ENCODE measurements around the gene ARHGEF37. TPM values are rescaled to one million over a fixed set of nuclear protein-coding genes. Genes with fewer than 3 reads are reported as not detected.

The ARHGEF37 gene
- total RNA-seq, 3 donors from 2014 or later = 13.4 to 35.0 (median 24.6) TPM

GRCh38 chr5:149608936-149609545 lies 27.7 kb downstream of the ARHGEF37 start:
- DNase-seq (no peak), ATAC-seq (no peak)
- no peaks in the 10 kb centered on the region for H3K36me3 ChIP-seq (ENCODE audit: low read depth)
- H3K4me3 ChIP-seq = no peak overlapping the region
- H3K9me3 ChIP-seq = no peaks in the 10 kb centered on the region
- intact Hi-C loops (cut with DNase I, micrococcal nuclease) = no loop called here
- TF ChIP-seq, protein P1, sequence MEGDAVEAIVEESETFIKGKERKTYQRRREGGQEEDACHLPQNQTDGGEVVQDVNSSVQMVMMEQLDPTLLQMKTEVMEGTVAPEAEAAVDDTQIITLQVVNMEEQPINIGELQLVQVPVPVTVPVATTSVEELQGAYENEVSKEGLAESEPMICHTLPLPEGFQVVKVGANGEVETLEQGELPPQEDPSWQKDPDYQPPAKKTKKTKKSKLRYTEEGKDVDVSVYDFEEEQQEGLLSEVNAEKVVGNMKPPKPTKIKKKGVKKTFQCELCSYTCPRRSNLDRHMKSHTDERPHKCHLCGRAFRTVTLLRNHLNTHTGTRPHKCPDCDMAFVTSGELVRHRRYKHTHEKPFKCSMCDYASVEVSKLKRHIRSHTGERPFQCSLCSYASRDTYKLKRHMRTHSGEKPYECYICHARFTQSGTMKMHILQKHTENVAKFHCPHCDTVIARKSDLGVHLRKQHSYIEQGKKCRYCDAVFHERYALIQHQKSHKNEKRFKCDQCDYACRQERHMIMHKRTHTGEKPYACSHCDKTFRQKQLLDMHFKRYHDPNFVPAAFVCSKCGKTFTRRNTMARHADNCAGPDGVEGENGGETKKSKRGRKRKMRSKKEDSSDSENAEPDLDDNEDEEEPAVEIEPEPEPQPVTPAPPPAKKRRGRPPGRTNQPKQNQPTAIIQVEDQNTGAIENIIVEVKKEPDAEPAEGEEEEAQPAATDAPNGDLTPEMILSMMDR (IDR thresholded peaks at IDR 0.05) = no peak
- H3K4me1 ChIP-seq (ENCODE audit: low read depth) = peaks cover 21% of the 10 kb centered on the region

- DNase-seq (no peak), ATAC-seq (no peak)
- intact Hi-C loops (cut with DNase I, micrococcal nuclease) = no loop called here
- H3K4me1 ChIP-seq (ENCODE audit: low read depth) = peaks cover 21% of the 10 kb centered on the region
- H3K9me3 ChIP-seq = no peaks in the 10 kb centered on the region
- H3K36me3 ChIP-seq (ENCODE audit: low read depth) = no peaks in the 10 kb centered on the region
- no peak overlapping the region for H3K4me3 ChIP-seq
- TF ChIP-seq, protein P1 (IDR thresholded peaks at IDR 0.05) = no peak
Observed at GRCh38 chr5:149609640-149610219, 28.4 kb downstream of the ARHGEF37 start.

- ATAC-seq (peak; percentile 27), DNase-seq (no peak)
- intact Hi-C loops (cut with DNase I, micrococcal nuclease) = no loop called here
- Histone ChIP-seq H3K9me3 (no peaks in the 10 kb centered on the region), H3K4me3 (no peak overlapping the region), H3K4me1 (ENCODE audit: low read depth) (peaks cover 18% of the 10 kb centered on the region), H3K36me3 (ENCODE audit: low read depth) (no peaks in the 10 kb centered on the region)
- TF ChIP-seq, protein P1 (IDR thresholded peaks at IDR 0.05) = no peak
Observed at GRCh38 chr5:149610589-149611255, 29.4 kb downstream of the ARHGEF37 start.

- H3K4me1 ChIP-seq (ENCODE audit: low read depth) = peaks cover 16% of the 10 kb centered on the region
- DNase-seq (peak; percentile 81 to 87 (median 84)), ATAC-seq (peak; percentile 93)
- H3K36me3 ChIP-seq (ENCODE audit: low read depth) = no peaks in the 10 kb centered on the region
- intact Hi-C loops (cut with DNase I, micrococcal nuclease) = no loop called here
- TF ChIP-seq, protein P1 (IDR thresholded peaks at IDR 0.05) = no peak
- no peak overlapping the region for H3K4me3 ChIP-seq
- no peaks in the 10 kb centered on the region for H3K9me3 ChIP-seq
Observed at GRCh38 chr5:149611326-149611725, 30.0 kb downstream of the ARHGEF37 start.

- intact Hi-C loops (cut with DNase I, micrococcal nuclease) = no loop called here
- no peak for ATAC-seq
- Histone ChIP-seq H3K4me1 (ENCODE audit: low read depth) (peaks cover 15% of the 10 kb centered on the region), H3K36me3 (ENCODE audit: low read depth) (no peaks in the 10 kb centered on the region), H3K9me3 (no peaks in the 10 kb centered on the region), H3K4me3 (no peak overlapping the region)
- TF ChIP-seq, protein P1 (IDR thresholded peaks at IDR 0.05) = no peak
- no peak for DNase-seq
Observed at GRCh38 chr5:149614034-149614907, 33.0 kb downstream of the ARHGEF37 start.
